HEK293T (cell line): Measurements from ENCODE around the gene ANO4.

Experiments
- CTCF ChIA-PET: fragments of 350-600 bp; formaldehyde crosslinking; extraction: SDS; loops from one replicate; lab custom pipeline; 2021; ENCODE audit warnings: antibody characterized with exemption, inconsistent platforms; lab: Yijun Ruan, JAX
- POLR2A ChIA-PET: fragments of 350-600 bp; formaldehyde crosslinking; extraction: SDS; loops from one replicate; lab custom pipeline; 2020; ENCODE audit warnings: antibody characterized with exemption, inconsistent platforms; lab: Yijun Ruan, JAX
- DNase-seq: peaks from one replicate; pipeline ENCODE4 v3.0.0; 2012; ENCODE audit warnings: mixed read lengths; ENCODE audit errors: extremely low spot score
- ARNT ChIP-seq: fragments of 450-650 bp; IDR thresholded peaks from 2 replicates; pipeline ENCODE4 v1.6.1; 2017; ENCODE audit warnings: mild to moderate bottlenecking
- BHLHE40 ChIP-seq: fragments of 450-650 bp; IDR thresholded peaks from 2 replicates; pipeline ENCODE4 v1.6.1; 2016; ENCODE audit warnings: mild to moderate bottlenecking, moderate library complexity, borderline replicate concordance
- CTBP1 ChIP-seq: fragments of 450-650 bp; IDR thresholded peaks from 2 replicates; pipeline ENCODE4 v1.6.1; 2016; ENCODE audit warnings: borderline replicate concordance
- ELF4 ChIP-seq: fragments of 450-650 bp; IDR thresholded peaks from 2 replicates; pipeline ENCODE4 v1.6.1; 2017; ENCODE audit warnings: antibody characterized with exemption
- FOXA1 ChIP-seq: fragments of 450-650 bp; IDR thresholded peaks from 2 replicates; pipeline ENCODE4 v1.6.1; 2016; ENCODE audit warnings: mild to moderate bottlenecking
- FOXK2 ChIP-seq: fragments of 450-650 bp; IDR thresholded peaks from 2 replicates; pipeline ENCODE4 v1.6.1; 2016; ENCODE audit warnings: mild to moderate bottlenecking
- FOXM1 ChIP-seq: fragments of 450-650 bp; IDR thresholded peaks from 2 replicates; pipeline ENCODE4 v1.6.1; 2017; ENCODE audit warnings: mild to moderate bottlenecking, borderline replicate concordance
- HDGF ChIP-seq: fragments of 450-650 bp; IDR thresholded peaks from 2 replicates; pipeline ENCODE4 v1.6.1; 2017; ENCODE audit warnings: antibody characterized with exemption, borderline replicate concordance
- L3MBTL2 ChIP-seq: fragments of 450-650 bp; conservative IDR thresholded peaks from 2 replicates; pipeline ENCODE4 v1.6.1; 2016; ENCODE audit warnings: mild to moderate bottlenecking
- LEF1 ChIP-seq: fragments of 450-650 bp; IDR thresholded peaks from 2 replicates; pipeline ENCODE4 v1.6.1; 2017; ENCODE audit warnings: mild to moderate bottlenecking, borderline replicate concordance
- NFRKB ChIP-seq: fragments of 450-650 bp; IDR thresholded peaks from 2 replicates; pipeline ENCODE4 v1.6.1; 2016; ENCODE audit warnings: mild to moderate bottlenecking, moderate library complexity
- SP1 ChIP-seq: fragments of 450-650 bp; IDR thresholded peaks from 2 replicates; pipeline ENCODE4 v1.6.1; 2017
- SUZ12 ChIP-seq: fragments of 450-650 bp; IDR thresholded peaks from 2 replicates; pipeline ENCODE4 v1.6.1; 2016; ENCODE audit warnings: mild to moderate bottlenecking
- TARDBP ChIP-seq: fragments of 450-650 bp; IDR thresholded peaks from 2 replicates; pipeline ENCODE4 v1.6.1; 2016
- ZNF384 ChIP-seq: fragments of 450-650 bp; IDR thresholded peaks from 2 replicates; pipeline ENCODE4 v1.6.1; 2016
- TF ChIP-seq, protein P1 (sequence below): fragments of 450-650 bp; IDR thresholded peaks from 2 replicates; pipeline ENCODE4 v1.6.1; 2016

ANO4 gene

DNA sequence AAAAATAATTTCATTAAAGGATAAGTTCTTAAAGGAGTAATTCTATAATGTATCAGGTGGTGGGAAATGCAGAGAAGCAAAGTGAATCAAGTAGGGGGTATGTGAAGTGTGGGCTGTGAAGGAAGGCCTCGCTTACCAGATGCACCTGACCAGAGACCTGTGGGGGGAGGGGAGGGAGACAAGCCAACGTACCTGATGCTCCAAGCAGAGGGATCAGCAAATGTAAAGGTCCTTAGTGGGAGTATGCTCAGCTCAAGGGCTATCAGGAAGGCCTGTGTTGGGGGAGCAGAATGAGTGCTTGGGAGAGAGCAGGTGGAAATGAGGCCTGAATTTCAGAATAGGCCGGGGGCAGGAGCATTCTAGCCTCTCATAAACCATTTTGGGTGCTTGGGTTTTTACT, 57.1 kb downstream of the ANO4 start:
- CTCF ChIA-PET: no interaction called here

DNA sequence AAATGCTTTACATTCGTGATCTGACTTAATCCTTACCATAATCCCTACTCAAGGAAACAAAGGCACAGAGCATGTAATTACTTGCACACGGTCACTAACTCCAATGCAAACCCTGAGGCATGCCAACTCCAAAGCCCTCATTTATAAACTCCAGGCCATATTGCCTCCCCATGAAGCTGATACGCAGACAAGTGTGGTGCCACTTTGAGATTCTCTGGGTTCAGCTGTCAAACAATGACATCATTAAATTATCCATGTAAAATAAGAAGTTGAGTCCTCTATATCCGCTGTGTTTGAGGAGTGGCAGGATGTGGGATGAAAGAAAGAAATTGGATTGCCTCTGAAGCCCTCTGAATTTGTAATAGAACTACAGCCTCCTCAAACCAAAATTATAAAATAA, 62.8 kb downstream of the ANO4 start:
- ChIA-PET CTCF (no interaction called here), POLR2A (no interaction called here)
- TF ChIP-seq, protein P1, sequence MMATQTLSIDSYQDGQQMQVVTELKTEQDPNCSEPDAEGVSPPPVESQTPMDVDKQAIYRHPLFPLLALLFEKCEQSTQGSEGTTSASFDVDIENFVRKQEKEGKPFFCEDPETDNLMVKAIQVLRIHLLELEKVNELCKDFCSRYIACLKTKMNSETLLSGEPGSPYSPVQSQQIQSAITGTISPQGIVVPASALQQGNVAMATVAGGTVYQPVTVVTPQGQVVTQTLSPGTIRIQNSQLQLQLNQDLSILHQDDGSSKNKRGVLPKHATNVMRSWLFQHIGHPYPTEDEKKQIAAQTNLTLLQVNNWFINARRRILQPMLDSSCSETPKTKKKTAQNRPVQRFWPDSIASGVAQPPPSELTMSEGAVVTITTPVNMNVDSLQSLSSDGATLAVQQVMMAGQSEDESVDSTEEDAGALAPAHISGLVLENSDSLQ: no peak
- TF ChIP-seq SP1 (no peak), TARDBP (no peak), NFRKB (no peak), L3MBTL2 (no peak)
- no peak for DNase-seq

More for the DNA sequence above, 57.1 kb downstream of the ANO4 start:
- TF ChIP-seq SP1 (no peak), ZNF384 (no peak), BHLHE40 (no peak), ELF4 (no peak), FOXA1 (no peak), FOXM1 (no peak), SUZ12 (no peak), HDGF (no peak), CTBP1 (no peak), LEF1 (no peak), L3MBTL2 (no peak), NFRKB (no peak), FOXK2 (no peak), TARDBP (no peak), ARNT (no peak)
- TF ChIP-seq, protein P1: no peak
- POLR2A ChIA-PET: no interaction called here
- no peak for DNase-seq

DNA sequence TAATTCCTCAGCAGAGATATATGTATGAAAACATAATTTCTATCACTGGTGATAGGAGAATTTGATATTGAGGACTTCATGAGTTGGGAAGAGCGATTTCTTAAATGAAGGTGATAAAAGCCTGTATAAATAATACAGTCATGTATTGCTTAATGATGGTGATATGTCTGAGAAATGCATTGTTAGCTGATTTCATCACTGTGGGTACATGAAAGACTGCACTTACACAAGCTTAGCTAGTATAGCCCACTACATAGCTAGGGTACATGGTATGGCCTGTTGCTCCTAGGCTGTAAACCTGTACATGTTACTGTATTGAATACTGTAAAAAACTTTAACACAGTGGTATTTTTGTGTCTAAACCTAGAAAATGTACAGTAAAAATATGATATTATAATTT, 63.4 kb downstream of the ANO4 start:
- no peak for DNase-seq
- CTCF ChIA-PET: no interaction called here
- TF ChIP-seq ELF4 (no peak), NFRKB (no peak), BHLHE40 (no peak), ARNT (no peak), SUZ12 (no peak), HDGF (no peak), FOXM1 (no peak), CTBP1 (no peak), SP1 (no peak), TARDBP (no peak), ZNF384 (no peak), L3MBTL2 (no peak), FOXA1 (no peak), FOXK2 (no peak), LEF1 (no peak)
- TF ChIP-seq, protein P1: no peak
- POLR2A ChIA-PET: no interaction called here

DNA sequence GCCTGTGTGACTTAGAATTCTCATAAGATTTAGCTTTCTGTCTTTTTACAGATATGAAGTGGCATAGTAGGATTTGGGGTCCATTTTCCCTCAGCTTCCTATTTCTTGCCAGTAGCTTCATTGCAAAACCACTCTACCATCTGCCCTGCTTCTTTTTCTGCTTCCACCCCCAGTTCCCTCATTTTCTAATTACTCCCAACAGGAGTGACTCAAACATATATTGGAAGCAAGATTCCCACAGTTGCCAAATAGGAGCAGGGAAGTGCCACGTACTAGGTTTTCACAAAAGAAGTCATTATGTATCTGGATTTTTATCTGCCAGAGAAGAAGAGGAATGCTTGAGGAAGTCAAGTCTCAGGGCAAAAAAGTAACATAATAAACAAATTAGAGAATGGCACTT, 64.1 kb downstream of the ANO4 start:
- no peak for DNase-seq
- CTCF ChIA-PET: no interaction called here
- TF ChIP-seq ARNT (no peak), SP1 (no peak), ELF4 (no peak)
- TF ChIP-seq, protein P1: no peak
- POLR2A ChIA-PET: no interaction called here

DNA sequence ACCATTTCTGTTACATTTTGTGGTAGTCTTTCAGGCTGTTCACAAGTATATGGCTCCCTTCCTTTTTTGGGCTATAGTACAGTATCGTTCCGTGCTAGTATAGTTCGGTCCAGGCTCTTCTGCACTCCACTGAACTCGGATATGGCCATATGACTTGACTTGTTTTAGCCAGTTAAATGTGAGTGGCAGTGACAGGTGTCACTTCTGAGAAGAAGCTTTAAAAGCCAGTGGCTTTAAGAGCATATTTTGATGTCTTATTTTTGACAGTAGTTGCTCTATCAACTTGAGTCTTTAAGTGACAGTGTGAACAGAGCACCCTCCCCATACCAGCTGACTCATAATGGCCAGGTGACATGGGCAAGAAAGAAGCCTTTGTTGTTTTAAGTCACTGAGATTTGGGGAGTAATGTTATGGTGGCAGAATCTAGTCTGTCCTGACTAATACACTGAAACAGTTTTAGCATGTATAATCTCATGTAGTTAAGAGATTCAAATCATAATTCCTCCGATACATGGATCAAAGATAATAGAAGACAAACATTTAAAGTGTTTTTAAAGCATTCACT, 64.6 kb downstream of the ANO4 start:
- no peak for DNase-seq
- ChIA-PET POLR2A (no interaction called here), CTCF (no interaction called here)
- no peak for TF ChIP-seq CTBP1
- TF ChIP-seq ZNF384: no peak
- no peak for TF ChIP-seq L3MBTL2
- TF ChIP-seq HDGF: no peak
- no peak for TF ChIP-seq ARNT
- no peak for TF ChIP-seq TARDBP

DNA sequence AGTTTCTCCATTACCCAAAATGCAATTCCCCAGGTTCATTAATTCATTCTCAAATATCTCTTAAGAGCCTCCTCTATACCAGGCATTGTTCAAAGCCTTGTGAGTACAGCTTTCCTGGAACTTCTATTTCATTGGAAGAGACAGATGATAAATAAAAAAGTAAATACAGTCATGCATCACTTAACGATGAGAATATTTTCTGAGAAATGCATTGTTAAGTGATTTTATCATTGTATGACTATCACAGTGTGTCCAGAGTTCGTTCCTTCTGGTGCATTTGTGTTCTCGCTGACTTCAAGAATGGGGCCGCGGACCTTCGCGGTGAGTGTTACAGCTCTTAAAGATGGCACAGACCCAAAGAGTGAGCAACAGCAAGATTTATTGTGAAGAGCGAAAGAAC, 66.0 kb downstream of the ANO4 start:
- ChIA-PET POLR2A (no interaction called here), CTCF (no interaction called here)
- no peak for DNase-seq
- TF ChIP-seq TARDBP (no peak), ARNT (no peak), SP1 (no peak), BHLHE40 (no peak), FOXK2 (no peak), L3MBTL2 (no peak), HDGF (no peak), SUZ12 (no peak), NFRKB (no peak), CTBP1 (no peak), FOXM1 (no peak), FOXA1 (no peak)
- TF ChIP-seq, protein P1: no peak
